ENCODE data around the gene PLD5.
A peak's percentile ranks its signal among the peaks of the same experiment; 100 is the strongest.

Gene PLD5

GRCh38 chr1:242524571-242525359 lies at the start of gene PLD5:
TSS of gene PLD5 (minus strand) at chr1:242524697.
- DNase-seq (ENCODE audit: low spot score) = peak; percentile 34

- no peak for DNase-seq (ENCODE audit: low spot score)
Observed at GRCh38 chr1:242569867-242570266, 45.4 kb upstream of the PLD5 start.

DNA sequence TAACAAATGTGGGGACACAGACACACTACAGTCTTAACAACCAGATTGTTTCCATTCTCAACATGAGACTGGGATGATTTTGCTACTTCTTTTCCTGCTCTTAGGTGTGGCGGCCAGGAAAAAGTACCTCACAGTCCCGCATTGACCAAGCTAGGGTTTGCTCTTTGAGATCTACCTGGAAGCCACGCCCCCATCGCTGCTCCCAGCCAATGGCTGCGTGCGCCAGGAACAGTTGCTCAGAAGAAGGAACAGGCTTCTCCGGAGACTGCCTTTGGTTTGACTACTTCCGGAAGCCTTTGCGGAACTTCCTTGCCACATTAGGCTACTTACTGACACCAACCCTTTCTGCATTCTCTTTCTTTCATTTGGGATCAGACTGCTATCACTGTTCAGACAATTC lies 44.2 kb upstream of the PLD5 start:
- no peak for DNase-seq (ENCODE audit: low spot score)

GRCh38 chr1:242567596-242567995 lies 43.1 kb upstream of the PLD5 start:
- no peak for DNase-seq (ENCODE audit: low spot score)

DNA sequence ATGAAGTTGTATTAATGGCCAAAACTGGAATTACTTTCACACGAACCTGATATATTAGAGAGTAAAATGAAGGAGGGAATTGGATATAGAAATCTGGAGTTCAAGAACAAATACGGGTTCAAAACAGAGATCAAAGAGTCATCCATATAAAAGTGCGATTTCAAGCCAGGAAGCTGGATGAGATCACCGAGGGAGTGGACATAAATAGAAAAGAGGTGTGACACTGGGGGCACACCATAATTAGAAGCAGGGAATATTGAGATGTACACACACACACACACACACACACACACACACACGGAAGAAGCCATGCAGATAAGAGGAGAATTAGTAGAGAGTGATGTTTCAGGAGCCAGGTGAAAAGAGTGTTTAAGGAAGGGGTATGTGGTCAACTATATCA lies 32.3 kb upstream of the PLD5 start:
- DNase-seq (ENCODE audit: low spot score) = no peak

- no peak for DNase-seq (ENCODE audit: low spot score)
Observed at GRCh38 chr1:242556276-242556675, 31.8 kb upstream of the PLD5 start.

DNA sequence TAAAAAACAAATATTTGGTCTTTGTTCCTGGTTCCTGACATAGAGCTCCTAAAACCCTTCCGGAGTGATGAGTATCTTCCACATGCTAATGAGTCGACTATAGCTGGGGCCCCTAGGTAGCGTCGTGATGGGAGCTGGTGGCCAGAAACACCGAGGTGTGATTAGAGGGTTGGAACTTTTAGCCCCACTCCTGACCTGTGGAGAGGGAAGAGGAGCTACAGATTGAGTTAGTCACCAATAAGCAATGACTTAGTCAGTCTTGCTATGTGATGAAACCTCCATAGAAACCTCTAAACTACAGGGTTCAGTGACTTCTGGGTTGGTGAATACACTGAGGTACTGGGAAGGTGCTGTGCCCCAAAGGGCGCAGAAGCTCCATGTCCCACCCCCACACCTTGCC lies 30.1 kb upstream of the PLD5 start:
- DNase-seq (ENCODE audit: low spot score) = no peak

DNA sequence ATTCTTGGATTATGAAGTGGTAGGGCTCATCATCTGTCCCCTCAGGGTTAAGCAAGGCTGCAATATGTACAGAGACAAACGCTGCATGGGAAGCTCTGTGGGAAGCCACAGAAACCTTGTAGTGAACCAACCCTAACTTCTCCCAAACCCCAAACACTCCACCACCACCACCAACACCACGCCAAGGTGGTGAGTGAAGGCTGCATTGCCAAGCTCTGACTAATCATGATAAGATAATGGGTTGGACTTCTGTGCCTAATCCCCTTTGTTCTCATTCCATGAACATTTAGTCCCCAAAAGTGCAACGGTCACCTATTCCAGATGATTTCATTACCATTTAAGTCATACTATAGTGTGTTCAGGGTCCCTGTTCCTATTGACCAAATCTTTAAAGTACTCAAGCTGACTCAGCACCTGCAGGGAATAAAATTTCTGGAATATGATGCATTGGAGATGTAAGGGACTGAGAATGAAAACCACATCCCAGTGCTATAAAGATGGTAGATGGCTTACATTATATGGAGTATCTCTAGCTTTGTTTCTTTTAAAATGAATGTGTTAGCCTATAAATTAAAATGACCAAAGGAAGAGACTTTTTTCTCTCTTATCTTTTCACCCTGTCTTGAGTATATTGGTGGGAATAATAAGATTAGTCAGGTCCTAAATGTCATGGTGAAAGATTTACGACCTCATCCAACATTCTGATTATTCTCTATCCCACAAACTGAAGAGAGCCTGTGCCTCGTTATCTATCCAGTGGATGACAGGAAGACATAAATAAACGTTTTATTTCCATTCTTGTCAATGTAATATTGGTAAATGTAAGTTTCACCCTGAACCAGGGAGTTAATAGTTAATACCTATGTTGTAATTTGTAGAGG lies 22.6 kb upstream of the PLD5 start:
- no peak for DNase-seq (ENCODE audit: low spot score)

GRCh38 chr1:242546441-242546840 lies 21.9 kb upstream of the PLD5 start:
- no peak for DNase-seq (ENCODE audit: low spot score)

- no peak for DNase-seq (ENCODE audit: low spot score)
Observed at GRCh38 chr1:242544071-242544470, 19.6 kb upstream of the PLD5 start.

GRCh38 chr1:242542271-242542670 lies 17.8 kb upstream of the PLD5 start:
- no peak for DNase-seq (ENCODE audit: low spot score)

DNA sequence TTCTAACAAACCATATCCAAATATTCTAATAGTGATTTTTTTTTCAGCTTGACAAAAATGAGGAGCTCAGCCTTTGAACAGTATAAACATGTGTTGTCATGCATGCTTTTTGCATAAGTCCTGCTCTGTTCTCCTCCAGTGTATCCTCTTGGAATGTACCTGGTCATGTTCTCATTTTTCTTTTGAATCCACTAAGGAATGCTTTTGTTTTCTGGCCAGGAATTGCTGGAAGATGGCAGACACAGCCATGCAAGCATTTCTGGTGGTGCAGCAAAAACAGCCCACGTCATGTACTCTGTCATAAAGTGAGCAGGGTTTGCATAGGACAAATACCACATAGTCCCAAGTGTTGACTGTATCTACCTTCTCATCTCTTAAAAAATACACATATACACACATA lies 11.5 kb upstream of the PLD5 start:
- DNase-seq (ENCODE audit: low spot score) = no peak

DNA sequence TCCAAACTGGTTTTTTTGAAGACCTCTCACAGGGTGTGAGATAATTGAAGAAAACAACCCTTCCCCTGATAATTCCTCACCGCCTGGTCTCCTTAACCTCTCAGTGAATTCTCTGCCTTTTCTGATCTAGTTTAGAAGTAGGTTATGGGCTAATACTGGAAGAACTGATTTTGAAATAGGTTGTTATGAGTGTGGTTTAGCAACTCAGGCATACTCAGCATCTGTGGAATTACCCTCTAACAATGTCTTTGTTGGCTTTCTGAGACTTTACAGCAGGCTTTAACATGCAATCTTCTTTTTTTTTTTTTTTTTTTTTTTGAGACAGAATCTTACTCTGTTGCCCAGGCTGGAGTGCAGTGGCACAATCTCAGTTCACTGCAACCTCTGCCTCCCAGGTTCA lies 10.3 kb upstream of the PLD5 start:
- no peak for DNase-seq (ENCODE audit: low spot score)

DNA sequence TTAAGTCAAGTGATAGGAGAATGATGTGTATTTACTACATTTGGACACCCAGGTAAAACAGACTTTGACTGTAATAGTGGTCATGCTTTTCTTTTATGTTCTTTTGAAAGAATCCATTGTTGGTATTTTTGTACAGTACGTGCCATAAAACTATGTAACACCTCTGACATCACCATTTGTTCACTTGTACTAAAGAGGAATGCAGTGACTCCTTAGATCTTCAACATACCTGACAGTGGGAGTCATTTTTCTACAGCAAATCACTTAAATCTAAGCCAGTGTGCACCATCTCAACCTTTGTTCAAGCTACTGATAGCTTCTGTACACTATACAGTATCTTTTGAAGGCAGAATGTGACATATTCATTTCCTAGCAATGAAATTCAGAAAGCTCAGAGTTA lies 6.3 kb upstream of the PLD5 start:
- DNase-seq (ENCODE audit: low spot score) = no peak

GRCh38 chr1:242525769-242526168 lies 1.3 kb upstream of the PLD5 start:
- DNase-seq (ENCODE audit: low spot score) = no peak

GRCh38 chr1:242525360-242525722 lies 844 bp upstream of the PLD5 start:
- DNase-seq (ENCODE audit: low spot score) = no peak

DNA sequence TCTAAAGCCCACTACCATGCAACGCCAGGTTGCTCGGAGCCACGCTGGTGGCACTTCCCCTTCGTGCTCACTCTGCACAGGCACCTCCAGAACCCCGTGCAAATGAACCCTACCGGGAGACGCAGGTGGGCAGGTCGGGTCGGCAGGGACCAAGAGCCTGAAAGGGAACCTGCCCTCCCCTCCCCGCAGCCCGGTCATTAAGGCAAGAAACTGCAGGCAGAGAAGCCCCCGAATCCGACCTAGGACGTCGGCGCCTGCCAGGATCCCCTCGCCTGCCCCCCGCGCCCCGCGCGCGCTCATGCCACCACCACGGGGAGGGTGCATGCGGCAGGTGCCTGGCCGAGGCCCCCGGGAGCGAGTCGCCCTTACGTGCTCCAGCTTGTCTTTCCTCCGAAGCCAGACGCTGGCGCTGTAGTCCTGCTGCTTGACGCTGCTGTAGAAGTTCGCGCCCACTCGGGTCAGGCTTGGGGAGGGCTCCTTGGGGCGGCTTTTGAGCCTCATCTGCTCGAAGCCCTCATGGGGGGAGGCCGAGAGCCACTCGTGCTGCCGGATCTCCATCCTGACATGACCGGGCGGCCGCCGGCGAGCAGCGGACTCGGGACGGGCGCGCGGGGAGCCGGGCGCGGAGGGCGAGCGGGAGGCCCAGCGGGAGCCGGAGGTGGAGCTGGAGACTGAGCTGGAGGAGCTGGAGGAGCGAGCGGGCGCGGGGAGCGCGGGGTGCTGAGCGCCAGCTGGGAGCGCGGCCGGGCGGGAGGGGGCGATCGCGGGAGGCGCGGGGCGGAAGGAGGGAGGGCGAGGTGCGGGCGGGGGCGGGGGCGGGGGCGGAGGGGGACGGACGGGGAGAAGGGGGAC lies 552 bp downstream of the PLD5 start:
- DNase-seq (ENCODE audit: low spot score) = peak; percentile 41

- DNase-seq (ENCODE audit: low spot score) = peak; percentile 44
Observed at GRCh38 chr1:242522996-242523718, 1.3 kb downstream of the PLD5 start.

GRCh38 chr1:242522304-242522945 lies 2.1 kb downstream of the PLD5 start:
- DNase-seq (ENCODE audit: low spot score) = peak; percentile 41

- no peak for DNase-seq (ENCODE audit: low spot score)
Observed at GRCh38 chr1:242515555-242515954, 8.9 kb downstream of the PLD5 start.

DNA sequence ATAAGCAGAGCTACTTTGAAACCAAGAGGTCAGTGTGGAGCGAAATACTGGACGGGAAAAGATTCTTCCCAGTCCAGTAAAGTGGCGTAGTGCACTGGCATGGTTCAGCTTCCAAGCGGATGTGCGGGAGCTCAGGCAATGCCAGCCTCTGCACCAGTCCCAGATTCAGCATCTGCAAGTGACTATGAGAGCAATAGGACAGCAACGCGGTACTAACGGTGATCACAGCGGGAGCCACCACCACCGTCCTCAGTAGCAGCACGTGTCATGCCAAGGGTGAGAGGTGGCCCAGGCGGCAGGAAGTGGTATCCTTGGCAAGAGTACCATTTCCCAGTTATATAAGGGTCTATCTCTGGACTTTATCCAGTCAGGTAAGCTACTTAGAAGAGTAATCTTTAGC lies 17.8 kb downstream of the PLD5 start:
- DNase-seq (ENCODE audit: low spot score) = no peak

Measured in cerebellar cortex (tissue), 1 donor.